ENCODE results near the gene LRMDA.
A peak's percentile ranks its signal among the peaks of the same experiment; 100 is the strongest.

GRCh38 chr10:76086761-76087639 lies 655.6 kb downstream of the LRMDA start:
- TF ChIP-seq CTCF (IDR thresholded peaks at IDR 0.05 in 2 of 3, conservative IDR thresholded peaks at IDR 0.05 in 1 of 3; ENCODE audit: borderline replicate concordance in 1 of 3, insufficient read depth in 1 of 3, low read depth in 2 of 3, low read length in 2 of 3) (peak; percentile 58 to 82 (median 81); a peak in 5 of 6 replicates), POLR2AphosphoS5 (IDR thresholded peaks at IDR 0.05; ENCODE audit: low read depth, low read length) (no peak), MAX (IDR thresholded peaks at IDR 0.05) (no peak), EGR1 (IDR thresholded peaks at IDR 0.05; ENCODE audit: low read depth) (no peak), SRF (IDR thresholded peaks at IDR 0.05; ENCODE audit: low read depth) (no peak), EZH2 (IDR thresholded peaks at IDR 0.05) (no peak), POLR2A (IDR thresholded peaks at IDR 0.05; ENCODE audit: borderline replicate concordance, extremely low read depth, insufficient read depth, insufficient read length) (no peak), ZBTB33 (IDR thresholded peaks at IDR 0.05; ENCODE audit: extremely low read depth, insufficient replicate concordance, low read length) (no peak), EZH2phosphoT487 (IDR thresholded peaks at IDR 0.05; ENCODE audit: borderline replicate concordance) (no peak), REST (IDR thresholded peaks at IDR 0.05; ENCODE audit: low read depth) (no peak), JUND (IDR thresholded peaks at IDR 0.05) (no peak), SP1 (IDR thresholded peaks at IDR 0.05; ENCODE audit: low read depth) (no peak)

Measured in HCT116 (cell line).